Measurements from ENCODE around the gene ILDR2.

Gene ILDR2

DNA sequence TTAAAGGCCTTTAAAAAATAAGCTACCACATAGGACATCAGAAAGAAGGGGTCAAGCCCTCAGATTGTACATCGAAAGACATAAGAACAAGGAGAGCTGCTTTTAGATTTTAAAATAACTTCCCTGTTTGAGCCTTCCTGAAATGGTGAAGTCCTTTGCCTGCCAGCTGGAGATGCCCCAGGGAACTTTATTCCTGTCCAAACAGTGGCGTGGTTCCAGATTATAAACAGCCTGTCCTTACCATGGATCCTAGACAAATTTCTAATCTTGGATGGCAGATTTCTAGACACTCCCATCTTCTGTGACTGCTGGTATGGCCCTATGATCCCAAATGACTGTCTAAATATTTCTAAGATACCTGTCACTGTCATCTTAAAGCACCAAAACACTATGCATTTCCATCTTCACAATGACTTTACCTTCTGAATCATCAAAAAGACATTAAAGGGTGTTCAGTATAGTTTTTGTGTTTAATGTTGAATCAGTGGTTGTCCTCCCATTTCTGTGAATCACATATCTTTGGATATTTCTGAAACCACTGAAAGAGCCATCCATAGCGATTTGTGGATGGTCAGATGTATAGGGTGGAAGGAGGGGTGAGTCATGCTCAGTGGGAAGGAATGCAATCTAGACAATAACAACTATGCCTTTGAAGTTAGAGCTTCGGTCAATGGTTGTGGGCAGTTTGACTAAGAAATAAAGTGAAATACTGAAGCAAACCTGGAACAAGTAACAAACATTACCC is 23.2 kb downstream of the ILDR2 start:
- H3K4me3 ChIP-seq (ENCODE audit: low read length): no peak overlapping the region
- TF ChIP-seq, protein P1, sequence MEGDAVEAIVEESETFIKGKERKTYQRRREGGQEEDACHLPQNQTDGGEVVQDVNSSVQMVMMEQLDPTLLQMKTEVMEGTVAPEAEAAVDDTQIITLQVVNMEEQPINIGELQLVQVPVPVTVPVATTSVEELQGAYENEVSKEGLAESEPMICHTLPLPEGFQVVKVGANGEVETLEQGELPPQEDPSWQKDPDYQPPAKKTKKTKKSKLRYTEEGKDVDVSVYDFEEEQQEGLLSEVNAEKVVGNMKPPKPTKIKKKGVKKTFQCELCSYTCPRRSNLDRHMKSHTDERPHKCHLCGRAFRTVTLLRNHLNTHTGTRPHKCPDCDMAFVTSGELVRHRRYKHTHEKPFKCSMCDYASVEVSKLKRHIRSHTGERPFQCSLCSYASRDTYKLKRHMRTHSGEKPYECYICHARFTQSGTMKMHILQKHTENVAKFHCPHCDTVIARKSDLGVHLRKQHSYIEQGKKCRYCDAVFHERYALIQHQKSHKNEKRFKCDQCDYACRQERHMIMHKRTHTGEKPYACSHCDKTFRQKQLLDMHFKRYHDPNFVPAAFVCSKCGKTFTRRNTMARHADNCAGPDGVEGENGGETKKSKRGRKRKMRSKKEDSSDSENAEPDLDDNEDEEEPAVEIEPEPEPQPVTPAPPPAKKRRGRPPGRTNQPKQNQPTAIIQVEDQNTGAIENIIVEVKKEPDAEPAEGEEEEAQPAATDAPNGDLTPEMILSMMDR (conservative IDR thresholded peaks at IDR 0.05; ENCODE audit: low read depth, low read length): no peak
- peak; percentile 43 for DNase-seq (ENCODE audit: low read depth)

DNA sequence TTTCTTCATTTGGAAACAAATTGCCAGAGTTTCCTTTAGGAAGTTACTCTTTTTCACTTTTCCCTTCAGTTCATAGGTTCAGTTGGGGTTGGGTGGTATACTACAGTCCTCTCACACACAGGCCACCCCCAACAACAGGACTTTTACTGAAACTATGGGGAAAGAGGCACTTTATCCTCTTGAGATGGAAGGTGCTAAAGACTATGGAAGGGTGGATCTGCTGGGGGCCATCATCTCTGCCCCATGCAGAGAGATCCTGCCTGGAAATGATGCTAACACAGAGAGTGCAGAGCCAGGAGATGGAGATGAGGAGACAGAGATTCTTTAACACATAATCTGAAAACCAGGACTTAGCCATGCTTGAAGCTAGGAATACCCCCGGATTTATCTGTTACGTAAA is 24.3 kb downstream of the ILDR2 start:
- no peak overlapping the region for H3K4me3 ChIP-seq (ENCODE audit: low read length)
- no peak for DNase-seq (ENCODE audit: low read depth)
- TF ChIP-seq, protein P1 (conservative IDR thresholded peaks at IDR 0.05; ENCODE audit: low read depth, low read length): no peak

DNA sequence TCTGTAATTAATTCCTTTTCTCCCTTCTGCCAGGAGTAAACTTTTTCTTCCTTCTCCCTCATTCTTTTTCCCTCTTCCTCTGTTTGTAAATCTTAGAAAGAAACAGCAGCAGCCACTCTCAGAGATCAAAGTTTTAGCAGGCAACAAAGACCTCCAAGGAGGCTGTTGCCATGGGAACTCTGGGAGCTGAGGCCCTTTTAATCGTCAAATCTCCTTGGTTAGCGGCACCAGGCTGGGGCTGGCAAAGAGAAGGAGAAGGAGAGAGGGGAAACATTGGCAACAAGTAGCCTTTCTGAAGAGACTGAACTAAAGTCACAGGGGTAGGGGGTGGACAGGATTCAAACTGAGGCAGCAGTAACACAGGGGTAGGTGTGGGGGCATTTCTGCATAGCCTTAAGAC is 25.2 kb downstream of the ILDR2 start:
- no peak for DNase-seq (ENCODE audit: low read depth)
- TF ChIP-seq, protein P1 (conservative IDR thresholded peaks at IDR 0.05; ENCODE audit: low read depth, low read length): no peak

DNA sequence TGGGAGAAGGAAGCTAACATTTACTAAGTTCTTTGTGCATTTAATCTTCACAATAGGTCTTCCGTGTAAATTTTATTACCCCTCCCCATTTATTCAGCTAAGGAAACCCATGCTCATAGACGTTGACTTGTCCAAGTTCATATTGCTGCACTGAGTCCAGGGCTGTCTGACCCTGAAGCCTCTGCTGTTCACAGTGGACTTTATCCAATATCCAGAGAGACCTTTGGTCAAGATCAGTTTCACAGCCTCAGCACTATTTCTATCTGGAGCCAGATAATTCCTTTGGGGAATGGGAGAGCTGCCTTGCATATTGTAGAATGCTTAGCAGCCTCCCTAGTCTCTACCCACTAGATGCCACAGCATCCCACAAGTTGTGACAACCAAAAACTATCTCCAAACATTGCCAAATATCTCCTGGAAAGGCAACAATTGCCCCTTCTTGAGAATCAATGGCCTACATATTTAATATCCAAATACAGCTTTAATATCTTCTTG is 26.4 kb downstream of the ILDR2 start:
- H3K4me3 ChIP-seq (ENCODE audit: low read length): no peak overlapping the region
- DNase-seq (ENCODE audit: low read depth): no peak
- TF ChIP-seq, protein P1 (conservative IDR thresholded peaks at IDR 0.05; ENCODE audit: low read depth, low read length): no peak

More for the DNA sequence above, 25.2 kb downstream of the ILDR2 start:
- H3K4me3 ChIP-seq (ENCODE audit: low read length): no peak overlapping the region

GRCh38 chr1:166947398-166948043 is 27.8 kb downstream of the ILDR2 start:
- peak overlapping the region; percentile 40 for H3K4me3 ChIP-seq (ENCODE audit: low read length)
- DNase-seq (ENCODE audit: low read depth): no peak
- TF ChIP-seq, protein P1 (conservative IDR thresholded peaks at IDR 0.05; ENCODE audit: low read depth, low read length): no peak

- TF ChIP-seq, protein P1 (conservative IDR thresholded peaks at IDR 0.05; ENCODE audit: low read depth, low read length): no peak
- no peak overlapping the region for H3K4me3 ChIP-seq (ENCODE audit: low read length)
- DNase-seq (ENCODE audit: low read depth): peak; percentile 48
Measured at GRCh38 chr1:166944186-166944967, 31.0 kb downstream of the ILDR2 start.
